C1 segment of cervical spinal cord (tissue), 14 donors: ENCODE results near the gene RBM26.
"Not testable (repeated sequence)": the region's sequence is repeated elsewhere in the genome, so short reads cannot be mapped to it uniquely, and the experiment has no call there.

Experiments used
- DNase-seq, 14 donors: peaks; one replicate each; lab custom pipeline; 2025; lab: John Stamatoyannopoulos, UW

RBM26 gene

DNA sequence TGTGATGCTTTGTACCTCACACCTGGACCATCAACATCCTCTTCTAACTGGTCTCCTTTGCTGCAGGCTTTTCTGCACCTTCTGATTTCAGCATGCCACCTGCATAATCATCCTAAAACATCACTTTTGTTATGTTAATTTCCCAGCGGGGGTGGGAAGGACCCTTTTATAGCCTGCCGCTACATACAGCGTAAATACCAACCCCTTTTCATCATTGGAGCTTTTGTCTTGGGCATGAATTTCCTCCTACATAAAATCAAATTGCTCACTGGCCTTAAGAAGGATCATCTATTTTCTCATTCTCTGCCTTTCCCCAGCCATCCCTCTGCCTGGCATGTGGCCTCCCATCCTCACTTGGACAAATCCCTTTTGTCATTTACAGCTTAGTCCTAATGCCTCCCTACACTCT lies 124.7 kb downstream of the RBM26 start:
- DNase-seq = no peak

GRCh38 chr13:79279735-79280134 lies 126.3 kb downstream of the RBM26 start:
- DNase-seq = not testable (repeated sequence)

DNA sequence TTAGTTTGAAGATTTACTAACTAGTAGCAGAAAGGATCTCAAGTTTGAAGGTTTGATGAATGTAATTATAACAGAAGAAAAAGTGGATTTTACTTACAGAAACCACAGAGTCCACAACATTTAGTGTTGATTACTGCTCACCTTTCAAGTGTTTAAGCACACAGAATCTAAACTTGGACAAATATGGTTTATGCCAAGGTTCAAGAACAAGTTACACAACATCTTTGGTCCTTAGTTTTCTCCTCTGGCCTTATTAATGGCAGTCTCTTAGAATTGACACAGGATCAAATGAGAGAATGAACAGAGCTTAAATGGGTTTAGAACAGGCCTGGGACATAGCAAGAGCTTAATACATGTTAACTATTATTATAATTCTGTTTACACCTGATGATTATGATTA lies 133.0 kb downstream of the RBM26 start:
- no peak for DNase-seq

GRCh38 chr13:79271616-79272015 lies 134.4 kb downstream of the RBM26 start:
- no peak for DNase-seq

DNA sequence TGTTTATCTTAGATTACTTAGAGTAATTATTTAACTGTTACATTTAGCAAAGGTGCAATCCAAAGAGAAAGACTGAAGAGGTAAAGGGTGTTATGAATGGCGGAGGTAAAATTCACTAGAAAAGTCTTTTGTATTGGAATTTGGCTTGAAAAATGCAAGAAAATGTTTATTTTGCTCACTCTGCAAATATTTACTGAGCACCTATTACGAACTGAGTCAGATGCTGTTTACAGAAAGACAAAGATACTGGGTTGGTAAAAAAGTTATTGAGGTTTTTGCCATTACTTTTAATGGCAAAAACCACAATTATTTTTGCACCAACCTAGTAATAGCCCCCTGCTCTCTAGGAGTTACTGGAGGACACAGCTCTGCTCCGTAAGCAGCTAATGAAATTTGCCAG lies 135.2 kb downstream of the RBM26 start:
- DNase-seq = no peak
